IMR-90 (cell line): Measurements from ENCODE around the gene CACNA1D. TPM values are rescaled to one million over a fixed set of nuclear protein-coding genes. Genes with fewer than 3 reads are reported as not detected.

Experiments used
- ATAC-seq: fragments of 200-7000 bp; cut with Tn5 transposase; 2 replicates; pipeline ENCODE4 v1.9.1; 2020; ENCODE audit warnings: low read depth, mild to moderate bottlenecking, moderate library complexity
- BruUV-seq: library from RNA; stranded (reverse); fragments of 400-500 nt; replicated peaks from 2 replicates; lab custom pipeline; 2021; lab: Mats Ljungman, UMichigan
- CTCF ChIA-PET: fragments of 300-600 bp; formaldehyde crosslinking; extraction: SDS; loops from one replicate; lab custom pipeline; 2021; ENCODE audit warnings: antibody characterized with exemption; lab: Yijun Ruan, JAX
- POLR2A ChIA-PET: fragments of 300-600 bp; sonication (Branson Sonifier 250); formaldehyde crosslinking; loops from one replicate; lab custom pipeline; 2022; ENCODE audit warnings: antibody characterized with exemption; ENCODE audit not compliant: unreplicated experiment; lab: Charles Lee
- DNase-seq: peaks from one replicate; pipeline ENCODE4 v3.0.0; 2013
- H2AFZ ChIP-seq: replicated peaks from 2 replicates; pipeline ENCODE3; 2013; ENCODE audit warnings: low read length, mild to moderate bottlenecking; ENCODE audit not compliant: poor library complexity
- H2AK5ac ChIP-seq: 2 replicates; pipeline ENCODE4 v1.6.1; 2013; ENCODE audit warnings: low read depth, low read length, inconsistent platforms
- H2AK9ac ChIP-seq: replicated peaks from 2 replicates; pipeline ENCODE3; 2013; ENCODE audit warnings: mild to moderate bottlenecking, low read depth, low read length, moderate library complexity; ENCODE audit not compliant: poor library complexity
- H2BK120ac ChIP-seq: 2 replicates; pipeline ENCODE4 v1.6.1; 2013; ENCODE audit warnings: low read depth, low read length, inconsistent platforms
- H2BK15ac ChIP-seq: 3 replicates; pipeline ENCODE4 v1.6.1; 2013; ENCODE audit warnings: low read depth, low read length, inconsistent platforms
- H2BK20ac ChIP-seq: 2 replicates; pipeline ENCODE4 v1.6.1; 2013; ENCODE audit warnings: low read depth, mild to moderate bottlenecking, inconsistent platforms, low read length, moderate library complexity
- H2BK5ac ChIP-seq: 2 replicates; pipeline ENCODE4 v1.6.1; 2013; ENCODE audit warnings: mild to moderate bottlenecking, low read depth, low read length, inconsistent platforms; ENCODE audit not compliant: poor library complexity, severe bottlenecking
- H3K14ac ChIP-seq: replicated peaks from 2 replicates; pipeline ENCODE4 v1.6.1; 2013; ENCODE audit warnings: low read depth, low read length, inconsistent platforms
- H3K18ac ChIP-seq: 2 replicates; pipeline ENCODE4 v1.6.1; 2013; ENCODE audit warnings: low read depth, low read length, control low read depth
- H3K23ac ChIP-seq: 2 replicates; pipeline ENCODE4 v1.6.1; 2013; ENCODE audit warnings: low read depth, low read length, inconsistent platforms
- H3K27ac ChIP-seq: 2 replicates; pipeline ENCODE4 v1.5.1; 2013; ENCODE audit warnings: mild to moderate bottlenecking, control low read depth, low read length; ENCODE audit not compliant: insufficient read depth
- H3K27me3 ChIP-seq: 2 replicates; pipeline ENCODE4 v1.6.1; 2013; ENCODE audit warnings: low read length; ENCODE audit not compliant: control insufficient read depth, insufficient read depth
- H3K36me3 ChIP-seq: 2 replicates; pipeline ENCODE4 v1.6.1; 2013; ENCODE audit warnings: low read length, mixed read lengths; ENCODE audit not compliant: control insufficient read depth, insufficient read depth
- H3K4ac ChIP-seq: 2 replicates; pipeline ENCODE4 v1.6.1; 2013; ENCODE audit warnings: low read depth, low read length, inconsistent platforms
- H3K4me1 ChIP-seq: 2 replicates; pipeline ENCODE4 v1.6.1; 2013; ENCODE audit warnings: low read length, mixed read lengths; ENCODE audit not compliant: control insufficient read depth, insufficient read depth
- H3K4me2 ChIP-seq: 2 replicates; pipeline ENCODE4 v1.6.1; 2013; ENCODE audit warnings: low read depth, mild to moderate bottlenecking, control low read depth, low read length, moderate library complexity
- H3K4me3 ChIP-seq: 2 replicates; pipeline ENCODE4 v1.5.1; 2013; ENCODE audit warnings: low read depth, mild to moderate bottlenecking, control low read depth, low read length, moderate library complexity; ENCODE audit not compliant: insufficient read depth
- H3K56ac ChIP-seq: 2 replicates; pipeline ENCODE4 v1.6.1; 2013; ENCODE audit warnings: low read length, inconsistent platforms; ENCODE audit not compliant: insufficient read depth; ENCODE audit errors: extremely low read depth
- H3K79me1 ChIP-seq, 2 experiments: 2 replicates each; pipeline ENCODE4 v1.6.1; 2013; ENCODE audit warnings: low read length in 2 of 2, inconsistent platforms in 1 of 2, low read depth in 1 of 2
- H3K9ac ChIP-seq: 2 replicates; pipeline ENCODE4 v1.6.1; 2013; ENCODE audit warnings: low read depth, low read length, control low read depth
- H3K9me1 ChIP-seq: 2 replicates; pipeline ENCODE4 v1.6.1; 2013; ENCODE audit warnings: low read length, inconsistent platforms; ENCODE audit not compliant: insufficient read depth
- H3K9me3 ChIP-seq: 2 replicates; pipeline ENCODE4 v1.6.1; 2013; ENCODE audit warnings: low read length; ENCODE audit not compliant: control insufficient read depth, insufficient read depth
- H4K20me1 ChIP-seq: 2 replicates; pipeline ENCODE4 v1.6.1; 2013; ENCODE audit warnings: low read length, inconsistent platforms; ENCODE audit not compliant: insufficient read depth
- H4K5ac ChIP-seq: 2 replicates; pipeline ENCODE4 v1.6.1; 2013; ENCODE audit warnings: mild to moderate bottlenecking, low read depth, low read length, control low read depth
- H4K8ac ChIP-seq, 2 experiments: 2 replicates each; pipeline ENCODE4 v1.6.1; 2013; ENCODE audit warnings: low read depth in 2 of 2, low read length in 2 of 2, control low read depth in 1 of 2, inconsistent platforms in 1 of 2
- H4K91ac ChIP-seq: 2 replicates; pipeline ENCODE4 v1.6.1; 2013; ENCODE audit warnings: low read depth, low read length, inconsistent platforms; ENCODE audit not compliant: insufficient read depth
- CEBPB ChIP-seq: IDR thresholded peaks from 2 replicates; pipeline ENCODE4 v1.6.1; 2012; ENCODE audit warnings: low read depth, low read length, improper control_type of control experiment
- ELK1 ChIP-seq: fragments of 150-350 bp; IDR thresholded peaks from 2 replicates; pipeline ENCODE4 v1.6.1; 2016; ENCODE audit warnings: low read depth, mild to moderate bottlenecking, low read length, moderate library complexity, borderline replicate concordance
- MAFK ChIP-seq: IDR thresholded peaks from 2 replicates; pipeline ENCODE4 v1.6.1; 2012; ENCODE audit warnings: low read depth, low read length, improper control_type of control experiment
- MXI1 ChIP-seq: IDR thresholded peaks from 2 replicates; pipeline ENCODE4 v1.6.1; 2012; ENCODE audit warnings: low read depth, mild to moderate bottlenecking, low read length, moderate library complexity, borderline replicate concordance
- NFE2L2 ChIP-seq: fragments of 150-350 bp; IDR thresholded peaks from 2 replicates; pipeline ENCODE4 v1.6.1; 2016; ENCODE audit warnings: low read depth, mild to moderate bottlenecking, low read length
- POLR2A ChIP-seq: IDR thresholded peaks from 2 replicates; pipeline ENCODE4 v1.6.1; 2012; ENCODE audit warnings: mild to moderate bottlenecking, low read depth, low read length
- RAD21 ChIP-seq: IDR thresholded peaks from 2 replicates; pipeline ENCODE4 v1.6.1; 2012; ENCODE audit warnings: low read length, improper control_type of control experiment
- RCOR1 ChIP-seq: IDR thresholded peaks from 2 replicates; pipeline ENCODE4 v1.6.1; 2012; ENCODE audit warnings: mild to moderate bottlenecking, low read length, improper control_type of control experiment; ENCODE audit not compliant: insufficient replicate concordance
- RFX5 ChIP-seq: IDR thresholded peaks from 2 replicates; pipeline ENCODE4 v1.8.0; 2012; ENCODE audit warnings: low read depth, mild to moderate bottlenecking, low read length, moderate library complexity
- SMC3 ChIP-seq: fragments of 150-350 bp; IDR thresholded peaks from 2 replicates; pipeline ENCODE4 v1.6.1; 2016; ENCODE audit warnings: low read depth, mild to moderate bottlenecking, antibody characterized with exemption, low read length, moderate library complexity
- WGBS, 2 experiments: methylation state at CpG; one replicate each; pipeline versions ENCODE4 v1.1.5 to v1.1.7; 2013; ENCODE audit warnings: missing lambda C conversion rate in 2 of 2; ENCODE audit not compliant: insufficient read length in 1 of 2; ENCODE audit errors: extremely low coverage in 2 of 2; 5-methylcytosine and 5-hydroxymethylcytosine counted together
- dilution Hi-C: fragments of 300-500 bp; cut with HindIII; formaldehyde crosslinking; loops from one replicate; pipeline ENCODE4 v1.14.3; 2018; ENCODE audit warnings: low sequenced_read_pairs; ENCODE audit not compliant: unreplicated experiment
- in situ Hi-C: fragments of 300-500 bp; cut with MboI; formaldehyde crosslinking; loops from 3 replicates; pipeline ENCODE4 v1.14.3; 2019; ENCODE audit warnings: low sequenced_read_pairs, inconsistent platforms, mixed read lengths
- intact Hi-C: fragments of 100-400 bp; cut with micrococcal nuclease; formaldehyde crosslinking; loops from 2 replicates; pipeline ENCODE4 v1.10.0; 2022
- polyA plus RNA-seq, 3 experiments: library from polyadenylated mRNA; depleted of rRNA; stranded (reverse); fragments of >200 nt; gene quantifications; 2 replicates each; pipeline ENCODE4 v1.2.3, GENCODE V29; 2012; ENCODE audit warnings: low replicate concordance in 1 of 3
- total RNA-seq: library from RNA; depleted of rRNA; stranded (reverse); fragments of >200 nt; gene quantifications from 2 replicates; pipeline ENCODE4 v1.2.3, GENCODE V29; 2012
- TF ChIP-seq, protein P1 (sequence below): conservative IDR thresholded peaks from 2 replicates; pipeline ENCODE4 v1.5.1; 2012; ENCODE audit warnings: mild to moderate bottlenecking, low read depth, low read length, improper control_type of control experiment

Gene CACNA1D
- total and polyA plus RNA-seq, 2 of the 4 experiments (the other 2 are of a cell fraction): 0.07 TPM; not detected in 1

DNA sequence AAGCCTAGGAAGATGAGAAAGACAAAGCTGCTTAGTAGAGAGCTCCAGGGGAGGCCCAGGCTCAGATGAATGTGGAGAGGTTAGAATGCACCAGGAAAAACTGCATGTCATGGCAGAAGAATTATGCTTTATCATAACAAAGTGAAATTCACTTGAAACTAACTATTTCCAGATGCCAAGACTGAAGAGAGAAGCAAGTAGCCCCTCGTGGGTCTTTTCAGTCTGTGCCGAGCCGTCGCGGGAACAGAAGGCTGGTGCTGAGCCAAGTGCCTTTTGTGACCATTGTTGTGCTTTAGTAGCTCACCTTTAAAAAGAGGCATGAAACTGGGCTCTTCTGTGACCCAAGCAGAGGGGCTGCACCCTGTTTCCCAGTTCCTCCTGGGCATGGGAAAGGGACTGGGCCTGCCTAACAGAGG is 278.6 kb downstream of the CACNA1D start:
- Histone ChIP-seq H2BK120ac (no peak overlapping the region), H4K8ac (0 out of 4 replicates have a peak overlapping the region, but pooled peaks of 1 of the 2 experiments have one; percentile 22), H3K56ac (no peak overlapping the region), H3K27ac (peak overlapping the region; percentile 82; the same call in 1 of the 2 replicates), H3K4me2 (no peak overlapping the region; the same call in 1 of the 2 replicates), H2AK9ac (no peak overlapping the region), H3K9ac (no peak overlapping the region), H2BK5ac (no peak overlapping the region), H2BK15ac (no peak overlapping the region), H4K5ac (peak overlapping the region; percentile 58; the same call in 1 of the 2 replicates), H3K14ac (no peak overlapping the region), H3K36me3 (no peaks in the 10 kb centered on the region), H3K4me3 (no peak overlapping the region), H4K20me1 (no peaks in the 10 kb centered on the region), H3K27me3 (peaks cover 12% of the 10 kb centered on the region; the same call in 1 of the 2 replicates), H3K18ac (peak overlapping the region; percentile 63; the same call in 1 of the 2 replicates), H3K23ac (no peak overlapping the region), H3K9me1 (no peaks in the 10 kb centered on the region), H3K79me1 (no peaks in the 10 kb centered on the region), H3K9me3 (no peaks in the 10 kb centered on the region), H2BK20ac (no peak overlapping the region), H3K4ac (no peak overlapping the region), H2AK5ac (no peak overlapping the region), H4K91ac (no peak overlapping the region), H3K4me1 (peaks cover 17% of the 10 kb centered on the region; the same call in 1 of the 2 replicates), H2AFZ (peak overlapping the region; percentile 68)
- ChIA-PET POLR2A (no interaction called here), CTCF (interaction anchor here (0.6 kb wide), 1 partner anchor 88 kb away, joined by 3 read pairs; no protein-coding TSS in a partner anchor)
- DNase-seq (peak; percentile 27), ATAC-seq (peak; percentile 66)
- no TSS peak for BruUV-seq
- TF ChIP-seq MAFK (no peak), RFX5 (no peak), SMC3 (no peak), CEBPB (no peak), NFE2L2 (no peak), POLR2A (no peak), MXI1 (no peak), ELK1 (no peak), RAD21 (no peak), RCOR1 (no peak)
- TF ChIP-seq, protein P1, sequence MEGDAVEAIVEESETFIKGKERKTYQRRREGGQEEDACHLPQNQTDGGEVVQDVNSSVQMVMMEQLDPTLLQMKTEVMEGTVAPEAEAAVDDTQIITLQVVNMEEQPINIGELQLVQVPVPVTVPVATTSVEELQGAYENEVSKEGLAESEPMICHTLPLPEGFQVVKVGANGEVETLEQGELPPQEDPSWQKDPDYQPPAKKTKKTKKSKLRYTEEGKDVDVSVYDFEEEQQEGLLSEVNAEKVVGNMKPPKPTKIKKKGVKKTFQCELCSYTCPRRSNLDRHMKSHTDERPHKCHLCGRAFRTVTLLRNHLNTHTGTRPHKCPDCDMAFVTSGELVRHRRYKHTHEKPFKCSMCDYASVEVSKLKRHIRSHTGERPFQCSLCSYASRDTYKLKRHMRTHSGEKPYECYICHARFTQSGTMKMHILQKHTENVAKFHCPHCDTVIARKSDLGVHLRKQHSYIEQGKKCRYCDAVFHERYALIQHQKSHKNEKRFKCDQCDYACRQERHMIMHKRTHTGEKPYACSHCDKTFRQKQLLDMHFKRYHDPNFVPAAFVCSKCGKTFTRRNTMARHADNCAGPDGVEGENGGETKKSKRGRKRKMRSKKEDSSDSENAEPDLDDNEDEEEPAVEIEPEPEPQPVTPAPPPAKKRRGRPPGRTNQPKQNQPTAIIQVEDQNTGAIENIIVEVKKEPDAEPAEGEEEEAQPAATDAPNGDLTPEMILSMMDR: no peak
- intact Hi-C loops: no loop called here
- no CpG with 5 or more reads among the region's 5 CpGs for WGBS, 2 experiments
- in situ Hi-C loops: no loop called here
- dilution Hi-C loops: no loop called here
